ENCODE measurements around the gene CAMTA1. TPM values are rescaled to one million over a fixed set of nuclear protein-coding genes. Genes with fewer than 3 reads are reported as not detected.

Gene CAMTA1
- total RNA-seq, 2 experiments from 2014 or later: 39.3 to 48.8 TPM

DNA sequence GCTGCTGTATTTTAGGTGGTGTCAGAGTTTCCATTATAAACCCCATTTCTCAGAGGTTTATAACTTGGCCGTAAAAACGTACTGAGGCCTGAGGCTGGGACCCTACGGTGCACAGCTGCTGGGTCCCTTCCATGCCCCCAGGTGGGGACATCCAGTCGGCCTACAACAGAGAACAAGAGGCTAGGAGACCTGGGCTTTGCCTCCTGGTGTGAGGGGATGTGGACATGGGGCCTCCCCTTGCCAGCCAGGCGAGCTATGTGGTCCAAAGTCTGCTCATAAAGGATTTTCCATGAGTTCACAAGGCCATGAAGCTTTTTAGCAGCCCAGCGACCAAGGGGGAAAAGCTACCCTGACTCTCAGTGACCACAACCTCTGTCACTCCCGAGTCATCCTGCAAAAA is 724.3 kb downstream of the CAMTA1 start:
- H3K36me3 Mint-ChIP-seq (ENCODE audit: low read depth): no peaks in the 10 kb centered on the region
- H3K9me3 Mint-ChIP-seq: no peaks in the 10 kb centered on the region
- ChIA-PET POLR2A (no interaction called here), CTCF (interaction anchor here (0.6 to 1.1 kb wide), 2 partner anchors 9 to 30 kb away, joined by 3 read pairs; no protein-coding TSS in a partner anchor)
- DNase-seq: no peak
- no peaks in the 10 kb centered on the region for H3K27me3 Mint-ChIP-seq
- no peak overlapping the region for H3K4me3 Mint-ChIP-seq
- H3K4me1 Mint-ChIP-seq: no peaks in the 10 kb centered on the region
- no peak overlapping the region for H3K27ac Mint-ChIP-seq

DNA sequence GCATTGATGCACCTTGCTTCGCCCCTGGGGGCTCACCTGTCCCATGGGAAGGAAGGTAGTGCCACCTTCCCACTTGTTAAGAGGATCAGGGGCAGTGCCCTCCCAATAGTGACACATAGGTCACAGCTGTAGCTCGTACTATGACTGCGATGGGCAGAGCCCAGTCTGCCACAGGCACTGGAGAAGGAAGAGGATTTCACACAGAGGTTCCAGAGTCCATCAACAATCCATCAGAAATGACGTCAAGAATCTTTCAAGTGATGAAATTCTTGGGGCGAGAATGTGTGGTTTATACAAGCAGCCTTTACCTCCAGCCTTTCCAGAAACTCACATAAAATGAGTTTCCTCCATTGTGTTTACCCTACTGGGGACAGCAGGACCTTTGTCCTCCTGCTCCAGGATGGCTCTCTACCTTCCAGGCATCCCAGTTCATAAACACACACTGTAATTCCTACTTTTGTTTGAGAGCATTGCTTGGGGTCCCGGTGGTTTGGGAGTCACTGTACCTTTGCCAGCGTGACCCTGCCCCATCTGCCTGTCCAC is 725.2 kb downstream of the CAMTA1 start:
- no peaks in the 10 kb centered on the region for H3K36me3 Mint-ChIP-seq (ENCODE audit: low read depth)
- H3K4me1 Mint-ChIP-seq: no peaks in the 10 kb centered on the region
- ChIA-PET POLR2A (no interaction called here), CTCF (interaction anchor here (0.6 kb wide), 1 partner anchor 8 kb away, joined by 3 read pairs; no protein-coding TSS in a partner anchor)
- H3K27me3 Mint-ChIP-seq: no peaks in the 10 kb centered on the region
- H3K9me3 Mint-ChIP-seq: no peaks in the 10 kb centered on the region
- H3K27ac Mint-ChIP-seq: no peak overlapping the region
- no peak for DNase-seq
- no peak overlapping the region for H3K4me3 Mint-ChIP-seq

DNA sequence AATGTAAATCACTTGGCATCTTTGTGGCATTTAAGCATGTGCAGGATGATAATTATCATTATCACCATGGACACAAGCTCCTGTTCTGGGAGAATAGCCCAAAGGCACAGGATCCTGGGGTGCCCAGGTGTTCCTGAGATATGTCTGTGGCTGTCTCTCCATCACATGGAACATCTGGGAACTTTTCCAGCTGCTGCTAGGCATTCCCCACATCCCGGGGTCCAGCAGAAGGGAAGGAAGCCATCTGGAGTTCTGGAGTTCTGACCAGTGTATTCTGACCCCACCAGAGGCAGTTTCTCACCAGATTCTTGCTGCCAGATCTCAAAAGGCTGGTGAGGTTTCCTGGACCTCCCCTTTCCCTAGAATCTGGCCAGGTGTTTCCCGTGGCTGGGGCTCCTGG is 726.1 kb downstream of the CAMTA1 start:
- Mint-ChIP-seq H3K36me3 (ENCODE audit: low read depth) (no peaks in the 10 kb centered on the region), H3K4me1 (no peaks in the 10 kb centered on the region), H3K27ac (no peak overlapping the region), H3K4me3 (no peak overlapping the region), H3K27me3 (no peaks in the 10 kb centered on the region), H3K9me3 (no peaks in the 10 kb centered on the region)
- POLR2A ChIA-PET: no interaction called here
- CTCF ChIA-PET: no interaction called here
- DNase-seq: no peak

DNA sequence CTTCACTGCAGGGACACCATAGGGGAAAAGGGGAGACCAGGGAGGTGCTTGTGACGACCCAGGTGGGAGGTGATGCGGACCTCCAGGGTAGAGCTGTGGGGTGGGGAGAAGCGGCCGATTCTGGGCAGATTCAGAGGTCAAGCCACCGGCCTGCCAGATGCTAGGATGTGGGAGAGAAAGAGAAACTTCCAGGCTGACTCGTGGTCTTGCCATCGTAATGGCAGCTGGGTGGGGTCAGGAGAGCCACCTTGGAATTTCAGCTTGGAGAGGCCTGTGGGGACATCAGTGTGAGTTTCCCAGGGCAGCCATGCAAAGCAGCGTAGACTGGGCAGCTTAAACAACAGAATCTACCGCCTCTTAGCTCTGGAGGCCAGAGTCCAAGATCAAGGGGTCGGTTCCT is 727.8 kb downstream of the CAMTA1 start:
- Mint-ChIP-seq H3K9me3 (no peaks in the 10 kb centered on the region), H3K27me3 (no peaks in the 10 kb centered on the region), H3K27ac (no peak overlapping the region), H3K36me3 (ENCODE audit: low read depth) (no peaks in the 10 kb centered on the region), H3K4me3 (no peak overlapping the region), H3K4me1 (no peaks in the 10 kb centered on the region)
- CTCF ChIA-PET: no interaction called here
- POLR2A ChIA-PET: no interaction called here
- no peak for DNase-seq

DNA sequence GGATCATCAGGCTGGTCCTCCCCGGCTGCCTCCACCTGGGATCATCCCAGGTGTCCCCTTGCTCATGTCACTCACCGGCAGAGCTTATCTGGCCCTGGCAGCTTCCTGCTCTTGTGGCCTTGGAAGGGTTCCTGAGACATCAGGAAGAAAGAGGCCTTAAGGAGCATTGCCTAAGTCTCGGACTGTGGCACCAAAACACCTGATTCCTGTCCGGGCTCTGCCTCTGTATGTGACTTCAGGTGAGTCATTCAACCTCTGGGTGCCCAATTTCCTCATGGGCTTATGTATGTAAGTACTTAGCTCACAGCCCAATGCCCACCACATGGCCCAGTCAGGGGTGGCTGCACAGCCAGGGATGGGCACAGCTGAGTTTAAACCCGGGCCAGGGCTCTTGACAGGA is 729.9 kb downstream of the CAMTA1 start:
- Mint-ChIP-seq H3K9me3 (no peaks in the 10 kb centered on the region), H3K4me1 (no peaks in the 10 kb centered on the region), H3K36me3 (ENCODE audit: low read depth) (no peaks in the 10 kb centered on the region), H3K27ac (no peak overlapping the region), H3K4me3 (no peak overlapping the region), H3K27me3 (no peaks in the 10 kb centered on the region)
- DNase-seq: no peak
- ChIA-PET POLR2A (no interaction called here), CTCF (no interaction called here)

DNA sequence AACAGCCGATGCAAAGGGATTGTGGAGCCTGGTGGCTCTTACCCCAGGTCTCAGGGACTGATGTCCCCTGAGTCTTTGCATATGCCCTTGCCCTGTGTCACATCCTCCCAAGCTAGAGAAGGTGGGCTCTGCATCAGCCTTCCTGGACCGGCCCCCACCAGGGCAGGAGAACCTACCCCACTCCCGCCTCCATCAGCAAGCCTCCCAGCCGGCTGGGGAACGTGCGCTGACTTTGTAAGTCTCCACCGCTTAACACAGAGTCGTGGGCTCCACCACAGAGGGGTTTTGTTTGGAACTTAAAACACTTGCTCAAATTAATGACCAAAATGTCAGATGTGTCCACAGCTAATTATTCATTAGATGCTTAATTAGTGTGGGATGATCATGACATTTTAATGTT is 730.6 kb downstream of the CAMTA1 start:
- CTCF ChIA-PET: no interaction called here
- Mint-ChIP-seq H3K27ac (no peak overlapping the region), H3K4me1 (no peaks in the 10 kb centered on the region)

DNA sequence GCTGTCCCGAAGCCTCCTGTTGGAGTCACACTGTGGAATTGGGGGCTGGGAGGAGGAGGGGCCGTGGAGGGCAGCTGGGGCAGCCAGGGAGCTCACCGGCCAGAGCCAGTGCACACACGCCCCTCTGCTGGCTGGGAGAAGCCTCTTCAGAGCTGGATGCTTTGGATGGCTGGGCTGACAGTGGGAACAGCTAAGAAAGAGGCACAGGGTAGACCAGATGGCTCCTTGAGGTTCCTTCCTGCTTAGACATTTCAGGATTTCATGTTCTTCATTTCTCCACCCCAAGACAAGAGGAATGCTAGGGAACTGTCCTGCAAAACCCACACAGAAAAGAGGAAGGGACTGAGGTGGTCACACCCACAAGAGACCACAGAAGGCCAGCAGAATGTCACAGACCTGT is 731.1 kb downstream of the CAMTA1 start:
- no peaks in the 10 kb centered on the region for H3K4me1 Mint-ChIP-seq
- H3K36me3 Mint-ChIP-seq (ENCODE audit: low read depth): no peaks in the 10 kb centered on the region
- ChIA-PET CTCF (no interaction called here), POLR2A (no interaction called here)
- no peaks in the 10 kb centered on the region for H3K9me3 Mint-ChIP-seq
- DNase-seq: no peak
- H3K27ac Mint-ChIP-seq: no peak overlapping the region
- H3K27me3 Mint-ChIP-seq: no peaks in the 10 kb centered on the region
- H3K4me3 Mint-ChIP-seq: no peak overlapping the region

More for the DNA sequence above, 730.6 kb downstream of the CAMTA1 start:
- no peak for DNase-seq
- no peaks in the 10 kb centered on the region for H3K9me3 Mint-ChIP-seq
- POLR2A ChIA-PET: no interaction called here
- no peaks in the 10 kb centered on the region for H3K27me3 Mint-ChIP-seq
- H3K36me3 Mint-ChIP-seq (ENCODE audit: low read depth): no peaks in the 10 kb centered on the region
- H3K4me3 Mint-ChIP-seq: no peak overlapping the region

DNA sequence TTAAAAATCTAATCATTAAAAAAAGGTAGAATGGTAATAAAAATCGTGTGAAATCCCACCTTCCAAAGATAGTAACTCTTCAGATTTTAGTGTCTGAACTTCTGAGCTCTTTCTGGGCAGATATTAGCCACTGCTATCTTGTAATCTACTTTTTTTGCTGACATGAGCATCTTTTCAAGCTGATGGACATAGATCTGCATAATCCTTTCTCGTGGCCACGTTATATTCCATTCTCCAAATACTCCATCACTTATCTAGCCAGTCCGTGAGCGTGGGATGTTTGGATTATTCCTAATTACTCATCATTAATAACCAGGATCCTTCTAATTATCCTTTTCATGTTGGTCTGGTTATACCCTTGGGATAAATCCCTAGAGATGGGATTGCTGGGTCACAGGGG is 731.7 kb downstream of the CAMTA1 start:
- ChIA-PET POLR2A (no interaction called here), CTCF (no interaction called here)
- H3K9me3 Mint-ChIP-seq: no peaks in the 10 kb centered on the region
- H3K4me1 Mint-ChIP-seq: no peaks in the 10 kb centered on the region
- DNase-seq: no peak
- H3K27ac Mint-ChIP-seq: no peak overlapping the region
- no peaks in the 10 kb centered on the region for H3K27me3 Mint-ChIP-seq
- no peak overlapping the region for H3K4me3 Mint-ChIP-seq
- H3K36me3 Mint-ChIP-seq (ENCODE audit: low read depth): no peaks in the 10 kb centered on the region

DNA sequence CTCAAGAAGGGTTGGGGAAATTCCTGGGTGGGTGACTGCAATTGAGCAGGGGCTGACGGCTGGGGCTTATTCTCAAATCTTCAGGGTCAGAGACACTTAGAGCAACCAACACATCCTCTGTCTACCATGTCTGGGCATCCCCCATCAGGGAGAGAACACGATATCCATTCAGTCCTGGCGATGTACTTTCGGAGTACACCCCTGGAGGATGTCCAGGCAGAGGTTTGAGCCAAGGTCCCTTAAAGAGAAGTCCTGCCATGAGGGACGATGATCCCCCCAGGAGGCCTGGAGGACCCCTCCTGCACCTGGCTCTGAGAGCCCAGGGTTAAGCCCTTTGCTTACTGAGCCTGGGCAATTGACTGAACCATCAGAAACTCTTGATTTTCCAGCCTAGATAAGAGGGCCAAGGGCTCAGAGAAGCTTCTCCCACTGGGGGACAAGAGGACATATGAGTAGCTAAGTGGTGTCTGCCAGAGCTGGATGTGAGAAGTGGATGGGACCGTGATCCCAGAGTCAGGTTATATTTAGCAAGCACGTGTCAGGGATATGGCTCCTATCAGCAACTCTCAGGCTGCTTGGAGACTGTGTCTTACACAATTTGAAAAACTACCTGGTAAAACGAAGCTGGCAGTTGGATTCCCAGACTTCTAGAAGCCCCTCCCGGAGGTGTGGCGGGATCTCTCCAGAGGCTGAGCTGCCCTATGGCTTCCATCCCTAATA is 732.5 kb downstream of the CAMTA1 start:
- Mint-ChIP-seq H3K36me3 (ENCODE audit: low read depth) (no peaks in the 10 kb centered on the region), H3K4me1 (no peaks in the 10 kb centered on the region), H3K4me3 (no peak overlapping the region), H3K27ac (no peak overlapping the region), H3K27me3 (no peaks in the 10 kb centered on the region), H3K9me3 (no peaks in the 10 kb centered on the region)
- CTCF ChIA-PET: interaction anchor here (0.6 kb wide), 1 partner anchor 8 kb away, joined by 3 read pairs; no protein-coding TSS in a partner anchor
- POLR2A ChIA-PET: no interaction called here
- DNase-seq: no peak

DNA sequence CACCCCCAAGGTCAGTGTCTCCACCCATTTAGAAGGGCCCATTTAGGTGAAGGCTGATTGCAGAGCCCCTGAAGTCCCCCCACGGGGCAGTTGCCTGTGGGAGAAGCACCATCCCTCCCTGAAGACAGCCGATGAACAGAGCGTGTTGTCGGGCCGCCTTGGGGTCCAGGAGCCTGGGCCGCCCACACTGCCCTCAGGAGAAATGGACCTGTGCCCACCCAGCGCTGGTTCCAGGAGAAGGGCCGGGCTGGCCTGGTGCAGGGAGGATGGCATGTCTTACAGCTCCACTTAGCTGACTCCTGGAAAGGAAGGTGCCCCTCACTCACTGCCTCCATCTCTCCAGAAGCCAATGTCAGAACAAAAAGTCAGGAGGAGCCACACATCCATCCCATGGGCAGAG is 733.2 kb downstream of the CAMTA1 start:
- no peak overlapping the region for H3K27ac Mint-ChIP-seq
- CTCF ChIA-PET: interaction anchor here (0.6 kb wide), 1 partner anchor 8 kb away, joined by 3 read pairs; no protein-coding TSS in a partner anchor
- no peaks in the 10 kb centered on the region for H3K9me3 Mint-ChIP-seq
- H3K4me3 Mint-ChIP-seq: no peak overlapping the region
- H3K36me3 Mint-ChIP-seq (ENCODE audit: low read depth): no peaks in the 10 kb centered on the region
- no peaks in the 10 kb centered on the region for H3K27me3 Mint-ChIP-seq
- POLR2A ChIA-PET: no interaction called here
- no peaks in the 10 kb centered on the region for H3K4me1 Mint-ChIP-seq
- no peak for DNase-seq

DNA sequence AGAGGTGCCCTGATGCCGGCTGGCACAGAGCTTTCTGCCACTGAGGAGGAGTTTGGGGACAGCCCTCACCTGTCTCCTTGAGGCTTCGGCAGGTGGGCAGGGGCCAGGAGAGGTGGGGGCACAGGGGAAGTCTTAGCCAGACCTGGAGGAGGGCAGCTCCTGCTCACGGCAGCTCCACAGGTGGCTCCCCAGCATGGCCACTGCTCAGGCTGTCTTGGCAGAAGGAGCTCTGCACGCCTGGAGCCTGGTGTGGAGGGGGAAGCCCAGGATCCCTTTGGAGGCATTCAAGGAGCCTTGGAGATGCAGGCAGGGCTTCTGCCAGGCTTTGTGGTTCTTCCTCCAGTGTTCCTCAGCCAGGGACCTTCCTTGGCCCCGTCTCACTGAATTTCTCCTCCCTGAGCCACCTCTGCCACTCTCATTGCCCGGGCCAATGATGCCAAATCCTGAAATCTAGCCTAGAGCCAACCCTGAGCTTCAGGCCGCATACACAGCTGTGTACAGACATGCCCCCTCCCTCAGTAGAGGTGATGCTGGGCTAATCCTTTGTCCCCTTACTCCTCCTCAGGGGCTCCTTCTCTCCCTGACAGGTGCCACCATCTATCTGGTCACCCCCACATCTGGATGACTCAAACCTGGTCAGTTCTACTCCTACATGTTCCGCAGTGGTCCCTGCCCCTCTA is 734.1 kb downstream of the CAMTA1 start:
- Mint-ChIP-seq H3K27me3 (no peaks in the 10 kb centered on the region), H3K36me3 (ENCODE audit: low read depth) (no peaks in the 10 kb centered on the region), H3K4me1 (no peaks in the 10 kb centered on the region), H3K27ac (no peak overlapping the region), H3K4me3 (no peak overlapping the region), H3K9me3 (no peaks in the 10 kb centered on the region)
- no peak for DNase-seq
- ChIA-PET CTCF (no interaction called here), POLR2A (no interaction called here)

DNA sequence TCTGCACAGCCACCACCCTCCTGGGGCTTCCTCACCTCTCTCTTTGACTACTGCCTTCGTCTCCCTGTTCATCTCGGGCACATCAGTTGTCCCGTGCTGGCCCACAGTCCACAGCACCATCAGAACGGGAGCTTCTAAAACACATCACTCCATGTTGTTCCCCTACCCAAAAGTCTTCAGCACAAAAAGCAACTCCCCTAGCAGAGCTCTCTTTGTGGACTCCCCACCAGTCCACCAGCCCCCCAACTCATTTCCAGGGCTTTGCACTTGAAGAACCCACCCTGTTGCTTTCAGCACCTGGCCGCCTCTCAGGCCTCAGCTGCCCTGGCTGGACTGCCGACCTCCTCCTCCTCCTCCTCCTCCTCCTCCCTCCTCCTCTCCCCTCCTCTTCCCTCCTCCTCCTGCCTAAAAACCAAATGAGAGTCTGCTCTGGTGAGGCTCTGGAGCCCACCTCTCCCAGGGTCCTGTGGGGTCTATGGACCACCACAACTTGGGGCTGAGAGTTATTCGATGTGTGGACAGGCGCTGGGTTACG is 734.7 kb downstream of the CAMTA1 start:
- Mint-ChIP-seq H3K9me3 (no peaks in the 10 kb centered on the region), H3K4me3 (no peak overlapping the region), H3K4me1 (no peaks in the 10 kb centered on the region), H3K36me3 (ENCODE audit: low read depth) (no peaks in the 10 kb centered on the region), H3K27ac (no peak overlapping the region), H3K27me3 (no peaks in the 10 kb centered on the region)
- POLR2A ChIA-PET: no interaction called here
- CTCF ChIA-PET: no interaction called here
- DNase-seq: no peak

DNA sequence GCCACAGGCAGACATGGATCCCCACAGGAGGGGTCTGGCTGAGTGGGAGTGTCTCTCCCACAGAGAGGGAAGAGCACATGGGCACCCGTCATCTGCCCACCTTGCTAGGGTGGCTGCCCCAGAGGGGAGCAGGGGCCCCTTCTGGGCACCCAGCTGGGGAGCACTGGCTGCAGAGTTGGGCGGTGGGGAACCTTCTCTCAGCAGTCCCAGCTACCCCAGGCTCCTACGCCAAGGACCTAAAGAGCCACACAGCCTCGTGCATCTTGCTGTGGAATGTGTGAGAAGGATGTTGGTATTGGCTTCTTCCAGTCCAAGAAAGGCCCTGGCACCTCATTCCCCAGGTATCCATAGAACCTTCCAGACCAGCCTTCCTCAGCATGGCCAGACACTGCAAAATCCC is 735.2 kb downstream of the CAMTA1 start:
- Mint-ChIP-seq H3K27ac (no peak overlapping the region), H3K4me3 (no peak overlapping the region), H3K4me1 (no peaks in the 10 kb centered on the region), H3K27me3 (no peaks in the 10 kb centered on the region), H3K9me3 (no peaks in the 10 kb centered on the region), H3K36me3 (ENCODE audit: low read depth) (no peaks in the 10 kb centered on the region)
- DNase-seq: no peak
- ChIA-PET CTCF (no interaction called here), POLR2A (no interaction called here)
